ENCODE results near the gene PTPRA.

DNA sequence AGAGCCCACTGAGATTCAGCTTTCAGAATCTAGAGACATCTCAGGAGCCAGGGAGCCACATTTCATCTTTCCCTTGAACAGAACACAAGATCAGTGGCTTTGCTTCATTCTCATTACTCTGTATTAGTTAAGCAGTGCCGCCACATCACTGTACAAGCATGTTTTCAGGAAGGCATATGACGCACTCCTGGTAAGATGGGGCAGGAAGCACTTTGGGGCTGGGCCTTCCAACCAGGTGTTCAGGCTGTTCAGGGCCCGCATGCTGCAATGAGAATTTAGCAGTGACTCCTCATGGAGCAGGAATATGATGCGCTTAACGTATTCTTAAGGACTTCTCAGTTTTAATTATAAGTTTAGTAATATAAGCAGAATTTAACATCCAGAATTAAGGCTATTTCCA lies 140.5 kb downstream of the PTPRA start:
- TF ChIP-seq, protein P1, sequence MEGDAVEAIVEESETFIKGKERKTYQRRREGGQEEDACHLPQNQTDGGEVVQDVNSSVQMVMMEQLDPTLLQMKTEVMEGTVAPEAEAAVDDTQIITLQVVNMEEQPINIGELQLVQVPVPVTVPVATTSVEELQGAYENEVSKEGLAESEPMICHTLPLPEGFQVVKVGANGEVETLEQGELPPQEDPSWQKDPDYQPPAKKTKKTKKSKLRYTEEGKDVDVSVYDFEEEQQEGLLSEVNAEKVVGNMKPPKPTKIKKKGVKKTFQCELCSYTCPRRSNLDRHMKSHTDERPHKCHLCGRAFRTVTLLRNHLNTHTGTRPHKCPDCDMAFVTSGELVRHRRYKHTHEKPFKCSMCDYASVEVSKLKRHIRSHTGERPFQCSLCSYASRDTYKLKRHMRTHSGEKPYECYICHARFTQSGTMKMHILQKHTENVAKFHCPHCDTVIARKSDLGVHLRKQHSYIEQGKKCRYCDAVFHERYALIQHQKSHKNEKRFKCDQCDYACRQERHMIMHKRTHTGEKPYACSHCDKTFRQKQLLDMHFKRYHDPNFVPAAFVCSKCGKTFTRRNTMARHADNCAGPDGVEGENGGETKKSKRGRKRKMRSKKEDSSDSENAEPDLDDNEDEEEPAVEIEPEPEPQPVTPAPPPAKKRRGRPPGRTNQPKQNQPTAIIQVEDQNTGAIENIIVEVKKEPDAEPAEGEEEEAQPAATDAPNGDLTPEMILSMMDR (IDR thresholded peaks at IDR 0.05) = no peak
- TF ChIP-seq POLR2A (IDR thresholded peaks at IDR 0.05) = no peak

Data from uterus (tissue), 2 donors.